WTC11 (cell line): ENCODE data around the gene GPRIN2.
"Not testable (repeated sequence)": the region's sequence is repeated elsewhere in the genome, so short reads cannot be mapped to it uniquely, and the experiment has no call there.

Experiments
- ATF1 ChIP-seq: sonication (generic); formaldehyde crosslinking; IDR thresholded peaks from 2 replicates; pipeline ENCODE4 v1.8.1; 2023; ENCODE audit warnings: mild to moderate bottlenecking, moderate library complexity, missing genetic modification reagents
- CREB1 ChIP-seq: sonication (generic); formaldehyde crosslinking; IDR thresholded peaks from 2 replicates; pipeline ENCODE4 v1.8.0; 2023; ENCODE audit warnings: mild to moderate bottlenecking, missing genetic modification reagents
- E2F1 ChIP-seq: sonication (generic); formaldehyde crosslinking; IDR thresholded peaks from 2 replicates; pipeline ENCODE4 v1.8.0; 2022; ENCODE audit warnings: mild to moderate bottlenecking, missing genetic modification reagents
- ESRRA ChIP-seq: sonication (generic); formaldehyde crosslinking; IDR thresholded peaks from 2 replicates; pipeline ENCODE4 v1.8.1; 2022; ENCODE audit warnings: mild to moderate bottlenecking, missing genetic modification reagents, borderline replicate concordance
- FOXJ3 ChIP-seq: sonication (generic); formaldehyde crosslinking; IDR thresholded peaks from 2 replicates; pipeline ENCODE4 v1.9.0; 2021; ENCODE audit warnings: missing genetic modification reagents, mild to moderate bottlenecking, borderline replicate concordance
- NFE2L1 ChIP-seq: sonication (generic); formaldehyde crosslinking; IDR thresholded peaks from 2 replicates; pipeline ENCODE4 v1.8.1; 2023; ENCODE audit warnings: missing genetic modification reagents
- NR2C2 ChIP-seq: sonication (generic); formaldehyde crosslinking; IDR thresholded peaks from 2 replicates; pipeline ENCODE4 v1.8.0; 2022; ENCODE audit warnings: mild to moderate bottlenecking, missing genetic modification reagents
- TCF7 ChIP-seq: sonication (generic); formaldehyde crosslinking; IDR thresholded peaks from 2 replicates; pipeline ENCODE4 v1.8.0; 2022; ENCODE audit warnings: mild to moderate bottlenecking, low read depth, missing genetic modification reagents, moderate library complexity
- ZNF263 ChIP-seq: sonication (generic); formaldehyde crosslinking; IDR thresholded peaks from 2 replicates; pipeline ENCODE4 v1.8.1; 2022; ENCODE audit warnings: low read depth, mild to moderate bottlenecking, moderate library complexity, missing genetic modification reagents
- ZNF317 ChIP-seq: sonication (generic); formaldehyde crosslinking; IDR thresholded peaks from 2 replicates; pipeline ENCODE4 v1.8.1; 2023; ENCODE audit warnings: low read depth, mild to moderate bottlenecking, moderate library complexity, missing genetic modification reagents, borderline replicate concordance
- TF ChIP-seq, protein P1 (sequence below): fragments of 200-600 bp; IDR thresholded peaks from 2 replicates; pipeline ENCODE4 v1.8.0; 2022; ENCODE audit warnings: antibody characterized with exemption
- TF ChIP-seq, protein P2 (sequence below): sonication (generic); formaldehyde crosslinking; IDR thresholded peaks from 2 replicates; pipeline ENCODE4 v1.8.0; 2022; ENCODE audit warnings: mild to moderate bottlenecking, missing genetic modification reagents
- TF ChIP-seq, protein P3 (sequence below): sonication (generic); formaldehyde crosslinking; IDR thresholded peaks from 2 replicates; pipeline ENCODE4 v1.8.0; 2022; ENCODE audit warnings: mild to moderate bottlenecking, missing genetic modification reagents

- TF ChIP-seq E2F1; NR2C2 (CRISPR knock-in tag); ZNF317; FOXJ3 (CRISPR knock-in tag); ESRRA; TCF7; ATF1; ZNF263; NFE2L1 (CRISPR knock-in tag); CREB1 (CRISPR knock-in tag): not testable (repeated sequence)
- TF ChIP-seq, protein P1, sequence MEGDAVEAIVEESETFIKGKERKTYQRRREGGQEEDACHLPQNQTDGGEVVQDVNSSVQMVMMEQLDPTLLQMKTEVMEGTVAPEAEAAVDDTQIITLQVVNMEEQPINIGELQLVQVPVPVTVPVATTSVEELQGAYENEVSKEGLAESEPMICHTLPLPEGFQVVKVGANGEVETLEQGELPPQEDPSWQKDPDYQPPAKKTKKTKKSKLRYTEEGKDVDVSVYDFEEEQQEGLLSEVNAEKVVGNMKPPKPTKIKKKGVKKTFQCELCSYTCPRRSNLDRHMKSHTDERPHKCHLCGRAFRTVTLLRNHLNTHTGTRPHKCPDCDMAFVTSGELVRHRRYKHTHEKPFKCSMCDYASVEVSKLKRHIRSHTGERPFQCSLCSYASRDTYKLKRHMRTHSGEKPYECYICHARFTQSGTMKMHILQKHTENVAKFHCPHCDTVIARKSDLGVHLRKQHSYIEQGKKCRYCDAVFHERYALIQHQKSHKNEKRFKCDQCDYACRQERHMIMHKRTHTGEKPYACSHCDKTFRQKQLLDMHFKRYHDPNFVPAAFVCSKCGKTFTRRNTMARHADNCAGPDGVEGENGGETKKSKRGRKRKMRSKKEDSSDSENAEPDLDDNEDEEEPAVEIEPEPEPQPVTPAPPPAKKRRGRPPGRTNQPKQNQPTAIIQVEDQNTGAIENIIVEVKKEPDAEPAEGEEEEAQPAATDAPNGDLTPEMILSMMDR, result not testable (repeated sequence)
- TF ChIP-seq, protein P2, sequence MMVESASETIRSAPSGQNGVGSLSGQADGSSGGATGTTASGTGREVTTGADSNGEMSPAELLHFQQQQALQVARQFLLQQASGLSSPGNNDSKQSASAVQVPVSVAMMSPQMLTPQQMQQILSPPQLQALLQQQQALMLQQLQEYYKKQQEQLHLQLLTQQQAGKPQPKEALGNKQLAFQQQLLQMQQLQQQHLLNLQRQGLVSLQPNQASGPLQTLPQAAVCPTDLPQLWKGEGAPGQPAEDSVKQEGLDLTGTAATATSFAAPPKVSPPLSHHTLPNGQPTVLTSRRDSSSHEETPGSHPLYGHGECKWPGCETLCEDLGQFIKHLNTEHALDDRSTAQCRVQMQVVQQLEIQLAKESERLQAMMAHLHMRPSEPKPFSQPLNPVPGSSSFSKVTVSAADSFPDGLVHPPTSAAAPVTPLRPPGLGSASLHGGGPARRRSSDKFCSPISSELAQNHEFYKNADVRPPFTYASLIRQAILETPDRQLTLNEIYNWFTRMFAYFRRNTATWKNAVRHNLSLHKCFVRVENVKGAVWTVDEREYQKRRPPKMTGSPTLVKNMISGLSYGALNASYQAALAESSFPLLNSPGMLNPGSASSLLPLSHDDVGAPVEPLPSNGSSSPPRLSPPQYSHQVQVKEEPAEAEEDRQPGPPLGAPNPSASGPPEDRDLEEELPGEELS (CRISPR knock-in tag), result not testable (repeated sequence)
- TF ChIP-seq, protein P3, sequence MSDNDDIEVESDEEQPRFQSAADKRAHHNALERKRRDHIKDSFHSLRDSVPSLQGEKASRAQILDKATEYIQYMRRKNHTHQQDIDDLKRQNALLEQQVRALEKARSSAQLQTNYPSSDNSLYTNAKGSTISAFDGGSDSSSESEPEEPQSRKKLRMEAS (CRISPR knock-in tag), result not testable (repeated sequence)
Measured at GRCh38 chr10:46577624-46578473, 21.4 kb upstream of the GPRIN2 start.
